Fibroblast of lung (primary cell): ENCODE data around the gene RBMY1J. TPM values are rescaled to one million over a fixed set of nuclear protein-coding genes. Genes with fewer than 3 reads are reported as not detected.
"Not testable (repeated sequence)": the region's sequence is repeated elsewhere in the genome, so short reads cannot be mapped to it uniquely, and the experiment has no call there.

Experiments used
- DNase-seq, 2 donors: peaks; one replicate each; pipeline versions ENCODE4 v3.0.0 to v3.0.0-alpha.2; 2010; ENCODE audit warnings: low read depth in 2 of 2
- H2AFZ ChIP-seq: 2 replicates; pipeline ENCODE4 v1.5.1; 2012; ENCODE audit warnings: low read length, control low read depth, inconsistent platforms
- H3K27ac ChIP-seq: 2 replicates; pipeline ENCODE4 v1.5.1; 2011; ENCODE audit warnings: low read length, control low read depth; ENCODE audit not compliant: insufficient read depth
- H3K27me3 ChIP-seq: 2 replicates; pipeline ENCODE4 v1.5.1; 2011; ENCODE audit warnings: mild to moderate bottlenecking, low read length; ENCODE audit not compliant: control insufficient read depth, insufficient read depth
- H3K36me3 ChIP-seq: 2 replicates; pipeline ENCODE4 v1.5.1; 2011; ENCODE audit warnings: low read length; ENCODE audit not compliant: control insufficient read depth, insufficient read depth
- H3K4me1 ChIP-seq: 2 replicates; pipeline ENCODE4 v1.5.1; 2011; ENCODE audit warnings: low read length; ENCODE audit not compliant: control insufficient read depth, insufficient read depth; ENCODE audit errors: extremely low read depth
- H3K4me2 ChIP-seq: 2 replicates; pipeline ENCODE4 v1.5.1; 2011; ENCODE audit warnings: low read length, control low read depth; ENCODE audit not compliant: insufficient read depth; ENCODE audit errors: extremely low read depth
- H3K4me3 ChIP-seq, 4 experiments: fragments of 200-600 bp in 1 of 4; sonication (generic) in 1 of 4; replicated peaks in 1 of 4; 2 replicates each; pipeline ENCODE4 v1.5.1; 2011 to 2016; ENCODE audit warnings: low read length in 4 of 4, low read depth in 3 of 4, mild to moderate bottlenecking in 3 of 4, control low read depth in 2 of 4, inconsistent platforms in 1 of 4, mixed read lengths in 1 of 4; ENCODE audit not compliant: insufficient read depth in 1 of 4; ENCODE audit errors: control extremely low read depth in 1 of 4
- H3K79me2 ChIP-seq: 2 replicates; pipeline ENCODE4 v1.5.1; 2012; ENCODE audit warnings: mild to moderate bottlenecking, low read length, inconsistent platforms; ENCODE audit not compliant: control insufficient read depth, insufficient read depth
- H3K9ac ChIP-seq: 2 replicates; pipeline ENCODE4 v1.5.1; 2011; ENCODE audit warnings: mild to moderate bottlenecking, low read length, control low read depth; ENCODE audit not compliant: insufficient read depth
- H3K9me3 ChIP-seq: 2 replicates; pipeline ENCODE4 v1.5.1; 2012; ENCODE audit warnings: low read depth, low read length; ENCODE audit not compliant: control insufficient read depth, insufficient read depth
- H4K20me1 ChIP-seq: 2 replicates; pipeline ENCODE4 v1.5.1; 2011; ENCODE audit warnings: low read length; ENCODE audit not compliant: control insufficient read depth, insufficient read depth; ENCODE audit errors: extremely low read depth
- EZH2 ChIP-seq: IDR thresholded peaks from 2 replicates; pipeline ENCODE4 v1.5.1; 2012; ENCODE audit warnings: low read length, control low read depth, mild to moderate bottlenecking; ENCODE audit errors: missing control alignments
- polyA minus RNA-seq: library from RNA; depleted of rRNA, polyadenylated mRNA; stranded (reverse); fragments of >200 nt; gene quantifications from 2 replicates; pipeline ENCODE4 v1.2.3, GENCODE V29; 2011; ENCODE audit warnings: low replicate concordance
- polyA plus RNA-seq, 2 donors: library from polyadenylated mRNA; depleted of rRNA in 1 of 2; stranded (reverse) in 1 of 2; unstranded in 1 of 2; fragments of >200 nt; gene quantifications; 2 replicates each; pipeline ENCODE4 v1.2.1, GENCODE V29; 2011 to 2012; ENCODE audit warnings: missing spikeins in 1 of 2
- total RNA-seq: library from RNA; depleted of rRNA; stranded (reverse); fragments of >200 nt; gene quantifications from 2 replicates; pipeline ENCODE4 v1.2.1, GENCODE V29; 2014
- TF ChIP-seq, protein P1 (sequence below), 2 donors: IDR thresholded peaks in 1 of 2; conservative IDR thresholded peaks in 1 of 2; 1 replicate in 1 of 2; 2 replicates in 1 of 2; pipeline ENCODE4 v1.5.1; 2011 to 2012; ENCODE audit warnings: low read length in 2 of 2, control low read depth in 1 of 2, inconsistent platforms in 1 of 2, low read depth in 1 of 2, mild to moderate bottlenecking in 1 of 2

RBMY1J gene
- total RNA-seq (not detected in 2 replicates), polyA plus RNA-seq (not detected in 2 replicates), polyA minus RNA-seq (not detected in 2 replicates)
- not detected in 2 replicates for polyA plus RNA-seq (2012)

DNA sequence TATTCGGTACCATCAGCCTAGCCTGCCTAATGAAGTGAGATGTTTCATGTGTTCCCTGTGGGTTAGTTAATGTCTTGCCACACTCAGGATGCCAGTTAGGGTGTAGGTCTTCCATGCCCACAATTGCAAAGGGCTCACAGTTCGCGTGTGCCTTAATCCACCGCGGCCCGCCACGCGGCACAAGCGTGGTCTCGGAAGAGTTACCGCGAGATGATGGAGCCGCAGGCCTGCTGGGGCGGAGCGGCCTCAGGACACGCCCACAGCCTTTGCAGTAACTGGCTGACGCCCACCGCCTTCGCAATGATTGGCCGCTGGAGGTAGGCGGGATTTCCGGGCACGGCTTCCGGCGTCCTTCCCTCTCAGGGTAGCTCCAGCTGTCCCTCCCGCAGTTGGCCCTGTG, at the start of gene RBMY1J:
TSS of gene RBMY1J (plus strand) at position 301 of the 400 bp plus-strand sequence. CDS start 2,038 bp downstream, outside the sequence.
- H2AFZ ChIP-seq, H3K9me3 ChIP-seq, H4K20me1 ChIP-seq, H3K79me2 ChIP-seq, DNase-seq, H3K4me2 ChIP-seq, H3K9ac ChIP-seq, H3K4me3 ChIP-seq, H3K27me3 ChIP-seq, H3K27ac ChIP-seq, H3K4me1 ChIP-seq, H3K36me3 ChIP-seq: not testable (repeated sequence)

DNA sequence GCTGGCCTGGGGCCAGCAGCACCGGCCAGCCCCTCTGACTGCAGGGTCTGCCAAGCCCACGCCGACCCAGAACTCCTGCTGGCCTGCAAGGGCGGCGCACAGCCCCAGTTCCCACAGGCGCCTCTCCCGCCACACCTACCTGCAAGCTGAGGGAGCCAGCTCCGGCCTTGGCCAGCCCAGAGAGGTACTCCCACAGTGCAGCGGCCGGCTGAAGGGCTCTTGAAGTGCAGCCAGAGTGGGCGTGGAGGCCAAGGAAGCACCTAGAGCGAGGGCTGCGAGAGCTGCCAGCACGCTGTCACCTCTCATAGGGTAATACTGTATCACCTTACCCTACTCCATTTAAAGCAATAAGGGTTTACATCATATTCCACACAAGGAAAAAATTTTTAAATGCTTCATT, 35.8 kb upstream of the RBMY1J start:
- Histone ChIP-seq H3K27ac (no peak overlapping the region), H3K36me3 (no peaks in the 10 kb centered on the region), H3K4me1 (no peaks in the 10 kb centered on the region), H4K20me1 (no peaks in the 10 kb centered on the region), H3K4me3 (no peak overlapping the region), H3K79me2 (no peaks in the 10 kb centered on the region), H3K4me2 (no peak overlapping the region), H2AFZ (no peak overlapping the region), H3K9ac (no peak overlapping the region), H3K9me3 (no peaks in the 10 kb centered on the region), H3K27me3 (no peaks in the 10 kb centered on the region)
- DNase-seq = no peak
- no peak for TF ChIP-seq EZH2
- TF ChIP-seq, protein P1, sequence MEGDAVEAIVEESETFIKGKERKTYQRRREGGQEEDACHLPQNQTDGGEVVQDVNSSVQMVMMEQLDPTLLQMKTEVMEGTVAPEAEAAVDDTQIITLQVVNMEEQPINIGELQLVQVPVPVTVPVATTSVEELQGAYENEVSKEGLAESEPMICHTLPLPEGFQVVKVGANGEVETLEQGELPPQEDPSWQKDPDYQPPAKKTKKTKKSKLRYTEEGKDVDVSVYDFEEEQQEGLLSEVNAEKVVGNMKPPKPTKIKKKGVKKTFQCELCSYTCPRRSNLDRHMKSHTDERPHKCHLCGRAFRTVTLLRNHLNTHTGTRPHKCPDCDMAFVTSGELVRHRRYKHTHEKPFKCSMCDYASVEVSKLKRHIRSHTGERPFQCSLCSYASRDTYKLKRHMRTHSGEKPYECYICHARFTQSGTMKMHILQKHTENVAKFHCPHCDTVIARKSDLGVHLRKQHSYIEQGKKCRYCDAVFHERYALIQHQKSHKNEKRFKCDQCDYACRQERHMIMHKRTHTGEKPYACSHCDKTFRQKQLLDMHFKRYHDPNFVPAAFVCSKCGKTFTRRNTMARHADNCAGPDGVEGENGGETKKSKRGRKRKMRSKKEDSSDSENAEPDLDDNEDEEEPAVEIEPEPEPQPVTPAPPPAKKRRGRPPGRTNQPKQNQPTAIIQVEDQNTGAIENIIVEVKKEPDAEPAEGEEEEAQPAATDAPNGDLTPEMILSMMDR (conservative IDR thresholded peaks at IDR 0.05 in 1 of 2, IDR thresholded peaks at IDR 0.05 in 1 of 2; ENCODE audit: low read depth in 1 of 2, low read length in 2 of 2) = no peak

DNA sequence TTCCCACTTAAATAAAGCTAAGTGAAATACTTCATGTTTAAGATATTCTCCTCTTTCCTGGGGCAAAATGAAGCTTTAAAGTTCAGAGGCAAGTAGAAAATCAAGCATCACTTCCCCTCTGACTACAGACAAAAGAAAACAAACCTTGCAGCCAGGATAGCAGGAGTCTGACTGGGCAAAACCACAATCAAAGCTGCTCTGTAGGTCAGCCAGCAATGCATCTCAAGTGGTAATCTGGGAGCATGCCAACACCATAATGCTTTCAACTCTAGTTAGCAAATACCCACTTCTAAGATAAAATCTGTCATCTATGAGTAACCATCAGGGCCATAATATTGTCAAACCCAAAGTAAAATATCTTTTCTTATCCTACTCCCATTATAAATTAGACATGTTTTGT, 32.6 kb upstream of the RBMY1J start:
- no peaks in the 10 kb centered on the region for H3K79me2 ChIP-seq
- H3K36me3 ChIP-seq = no peaks in the 10 kb centered on the region
- no peak overlapping the region for H3K4me2 ChIP-seq
- H3K27me3 ChIP-seq = no peaks in the 10 kb centered on the region
- H3K27ac ChIP-seq = no peak overlapping the region
- no peaks in the 10 kb centered on the region for H4K20me1 ChIP-seq
- no peak overlapping the region for H3K4me3 ChIP-seq
- no peak for DNase-seq
- H3K9ac ChIP-seq = no peak overlapping the region
- TF ChIP-seq EZH2 = no peak
- TF ChIP-seq, protein P1 (conservative IDR thresholded peaks at IDR 0.05 in 1 of 2, IDR thresholded peaks at IDR 0.05 in 1 of 2; ENCODE audit: low read depth in 1 of 2, low read length in 2 of 2) = no peak
- H3K9me3 ChIP-seq = no peaks in the 10 kb centered on the region
- H2AFZ ChIP-seq = no peak overlapping the region
- H3K4me1 ChIP-seq = no peaks in the 10 kb centered on the region
